SJSA1 (cell line): ENCODE data around the gene TMEM231. TPM values are rescaled to one million over a fixed set of nuclear protein-coding genes. Genes with fewer than 3 reads are reported as not detected.
"Not testable (repeated sequence)": the region's sequence is repeated elsewhere in the genome, so short reads cannot be mapped to it uniquely, and the experiment has no call there.

Source experiments
- DNase-seq, 2 experiments: peaks; one replicate each; pipeline ENCODE4 v3.0.0-alpha.2; 2015 to 2020; ENCODE audit warnings: low spot score in 2 of 2, low read depth in 1 of 2
- H3K27ac ChIP-seq: fragments of 250-450 bp; sonication (Bioruptor Pico); 2 replicates; pipeline ENCODE4 v1.5.1; 2020; ENCODE audit warnings: mild to moderate bottlenecking, moderate library complexity
- H3K27me3 ChIP-seq: fragments of 250-450 bp; sonication (Bioruptor Pico); replicated peaks from 2 replicates; pipeline ENCODE4 v1.5.1; 2020; ENCODE audit warnings: mild to moderate bottlenecking, moderate library complexity
- H3K36me3 ChIP-seq: fragments of 250-450 bp; sonication (Bioruptor Pico); 2 replicates; pipeline ENCODE4 v1.5.1; 2020; ENCODE audit warnings: mild to moderate bottlenecking
- H3K4me1 ChIP-seq: fragments of 250-450 bp; sonication (Bioruptor Pico); replicated peaks from 2 replicates; pipeline ENCODE4 v1.6.1; 2021; ENCODE audit warnings: mild to moderate bottlenecking
- H3K4me3 ChIP-seq: fragments of 250-450 bp; sonication (Bioruptor Pico); 2 replicates; pipeline ENCODE4 v1.5.1; 2020; ENCODE audit warnings: mild to moderate bottlenecking
- H3K9me3 ChIP-seq: fragments of 250-450 bp; sonication (Bioruptor Pico); replicated peaks from 2 replicates; pipeline ENCODE4 v1.5.1; 2020; ENCODE audit warnings: mild to moderate bottlenecking
- total RNA-seq: library from RNA; depleted of rRNA; stranded (reverse); fragments of >200 nt; shearing (Covaris generic); gene quantifications from 2 replicates; pipeline ENCODE4 v1.2.3, GENCODE V29; 2014; rRNA removed

The TMEM231 gene
- total RNA-seq, 1 experiment from 2014 or later, result 7.0 TPM

DNA sequence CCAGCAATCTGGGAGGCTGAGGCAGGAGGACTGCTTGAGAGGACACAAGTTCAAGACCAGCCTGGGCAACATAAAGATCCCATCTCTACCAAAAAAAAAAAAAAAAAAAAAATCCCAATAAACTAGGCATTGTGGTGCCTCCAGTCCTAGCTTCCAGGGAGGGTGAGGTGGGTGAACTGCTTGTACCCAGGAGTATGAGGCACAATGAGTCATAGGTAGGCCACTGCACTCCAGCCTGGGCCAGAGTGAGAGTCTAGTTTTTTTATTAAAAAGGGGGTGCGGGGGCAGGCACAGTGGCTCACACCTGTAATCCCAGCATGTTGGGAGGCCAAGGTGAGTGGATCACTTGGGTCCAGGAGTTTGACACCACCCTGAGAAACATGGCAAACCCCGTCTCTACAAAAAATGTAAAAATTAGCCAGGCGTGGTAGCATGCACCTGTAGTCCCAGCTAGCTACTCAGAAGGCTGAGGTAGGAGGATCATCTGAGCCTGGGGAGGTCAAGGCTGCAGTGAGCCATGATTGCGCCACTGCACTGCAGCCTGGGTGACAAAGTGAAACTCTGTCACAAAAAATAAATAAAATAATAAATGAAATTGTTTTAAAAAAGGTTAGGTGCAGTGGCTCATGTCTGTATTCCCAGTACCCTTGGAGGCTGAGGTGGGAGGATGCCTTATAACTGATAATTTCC, 53.0 kb downstream of the TMEM231 start:
- no peak overlapping the region for H3K4me3 ChIP-seq
- H3K36me3 ChIP-seq, result no peaks in the 10 kb centered on the region
- H3K27ac ChIP-seq, result no peak overlapping the region
- H3K27me3 ChIP-seq, result no peaks in the 10 kb centered on the region
- H3K4me1 ChIP-seq, result no peaks in the 10 kb centered on the region
- no peak for DNase-seq
- no peaks in the 10 kb centered on the region for H3K9me3 ChIP-seq

- not testable (repeated sequence) for H3K27ac ChIP-seq, H3K36me3 ChIP-seq, DNase-seq, H3K4me3 ChIP-seq, H3K27me3 ChIP-seq, H3K4me1 ChIP-seq, H3K9me3 ChIP-seq
Measured at GRCh38 chr16:75501820-75502219, 54.2 kb downstream of the TMEM231 start.

DNA sequence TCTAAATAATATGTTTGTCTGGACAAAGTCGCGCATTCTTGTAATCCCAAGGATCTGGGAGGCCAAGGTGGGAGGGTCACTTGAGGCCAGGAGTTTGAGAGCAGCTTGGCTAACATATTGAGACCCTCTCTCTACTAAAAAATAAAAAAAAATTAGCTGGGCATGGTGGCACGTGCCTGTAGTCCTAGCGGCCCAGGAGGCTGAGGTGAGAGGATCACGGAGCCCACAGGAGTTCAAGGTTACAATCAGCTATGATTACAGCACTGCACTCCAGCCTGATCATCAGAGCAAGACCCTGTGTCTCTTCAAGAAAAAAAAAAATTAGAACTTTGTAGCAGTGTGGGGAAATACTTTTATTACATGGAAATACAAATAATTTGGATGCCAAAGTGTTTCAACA, 54.7 kb downstream of the TMEM231 start:
- Histone ChIP-seq H3K27ac (no peak overlapping the region), H3K36me3 (no peaks in the 10 kb centered on the region), H3K4me3 (no peak overlapping the region), H3K4me1 (no peaks in the 10 kb centered on the region), H3K27me3 (peaks cover 8% of the 10 kb centered on the region), H3K9me3 (no peaks in the 10 kb centered on the region)
- no peak for DNase-seq

- not testable (repeated sequence) for DNase-seq, H3K4me1 ChIP-seq, H3K27ac ChIP-seq, H3K4me3 ChIP-seq, H3K36me3 ChIP-seq, H3K9me3 ChIP-seq
- peaks cover 22% of the 10 kb centered on the region for H3K27me3 ChIP-seq
Measured at GRCh38 chr16:75498605-75499322, 57.3 kb downstream of the TMEM231 start.

GRCh38 chr16:75497558-75497957, 58.5 kb downstream of the TMEM231 start:
- no peak for DNase-seq
- Histone ChIP-seq H3K4me3 (no peak overlapping the region), H3K27me3 (peaks cover 22% of the 10 kb centered on the region)

DNA sequence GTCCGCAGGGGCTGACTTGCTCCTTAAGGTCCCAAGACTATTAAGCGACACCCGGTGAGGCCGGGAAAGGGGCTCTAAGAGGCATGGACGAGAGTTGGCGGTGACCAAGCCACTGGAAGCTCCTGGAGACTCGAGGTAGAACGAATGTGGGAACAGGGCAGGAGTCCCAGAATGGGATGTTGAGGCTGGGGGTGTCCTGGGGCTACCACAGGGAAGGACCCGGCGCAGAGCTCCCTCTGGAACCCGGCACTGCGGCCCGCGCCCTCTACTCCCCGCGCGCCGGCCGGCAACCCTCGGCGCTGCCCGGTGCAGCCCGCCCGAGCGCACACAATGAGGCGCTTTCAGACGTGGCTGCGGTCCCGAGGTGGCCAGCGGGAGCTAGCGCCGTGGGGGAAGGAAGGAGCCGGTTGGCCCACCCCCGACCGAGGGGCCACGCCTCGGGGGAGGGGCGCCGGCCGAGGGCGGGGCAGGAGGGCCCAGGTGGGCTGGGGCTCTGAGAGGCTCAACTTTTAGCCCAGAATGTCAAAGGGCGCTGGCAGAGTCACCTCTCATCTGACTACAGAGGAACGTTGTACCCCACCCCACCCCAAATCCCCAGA, 60.9 kb downstream of the TMEM231 start, which contains the start of gene CHST6:
Gene CHST6, minus strand, starts transcription at position 366 of the 599 bp plus-strand sequence. CDS start 15,613 bp downstream, outside the sequence.
- Histone ChIP-seq H3K4me1 (no peaks in the 10 kb centered on the region; the same call in 1 of the 2 replicates), H3K27me3 (peaks cover 22% of the 10 kb centered on the region), H3K9me3 (no peaks in the 10 kb centered on the region), H3K36me3 (no peaks in the 10 kb centered on the region), H3K27ac (no peak within 1 kb of the TSS), H3K4me3 (no peak within 1 kb of the TSS)
- DNase-seq, result peak in 1 of 2 experiments; percentile 44

More at GRCh38 chr16:75497558-75497957, 58.5 kb downstream of the TMEM231 start:
- no peaks in the 10 kb centered on the region for H3K36me3 ChIP-seq
- no peaks in the 10 kb centered on the region; the same call in 1 of the 2 replicates for H3K4me1 ChIP-seq
- H3K27ac ChIP-seq, result no peak overlapping the region
- H3K9me3 ChIP-seq, result no peaks in the 10 kb centered on the region

GRCh38 chr16:75494661-75495075, 61.4 kb downstream of the TMEM231 start:
- Histone ChIP-seq H3K9me3 (no peaks in the 10 kb centered on the region), H3K36me3 (no peaks in the 10 kb centered on the region), H3K4me3 (no peak overlapping the region), H3K27ac (no peak overlapping the region), H3K4me1 (no peaks in the 10 kb centered on the region; the same call in 1 of the 2 replicates), H3K27me3 (peaks cover 22% of the 10 kb centered on the region)
- no peak for DNase-seq

DNA sequence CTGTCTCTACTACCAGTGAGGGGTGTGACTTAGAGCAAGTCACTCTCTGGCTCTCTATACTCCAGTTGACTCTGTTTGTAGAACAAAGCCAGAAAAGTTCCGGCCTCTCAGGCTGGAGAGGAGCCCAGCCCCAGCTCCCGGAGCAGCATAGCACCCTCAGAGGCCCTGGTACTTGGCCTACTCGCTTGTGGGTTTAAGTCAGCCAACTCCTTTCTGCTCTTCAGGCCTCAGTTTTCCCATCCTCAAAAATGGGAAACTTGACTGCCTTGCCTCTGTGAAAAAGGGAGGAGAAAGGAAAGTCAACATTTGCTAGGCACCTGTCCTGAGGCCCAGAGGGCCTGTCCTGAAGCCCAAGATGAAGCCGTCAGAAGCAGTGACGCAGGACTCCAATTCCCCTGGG, 61.9 kb downstream of the TMEM231 start:
- no peak overlapping the region for H3K4me3 ChIP-seq
- H3K27ac ChIP-seq, result no peak overlapping the region
- H3K36me3 ChIP-seq, result no peaks in the 10 kb centered on the region
- H3K27me3 ChIP-seq, result peaks cover 22% of the 10 kb centered on the region
- H3K9me3 ChIP-seq, result no peaks in the 10 kb centered on the region
- no peak for DNase-seq
- no peaks in the 10 kb centered on the region; the same call in 1 of the 2 replicates for H3K4me1 ChIP-seq

- H3K27me3 ChIP-seq, result peaks cover 15% of the 10 kb centered on the region
- no peaks in the 10 kb centered on the region; the same call in 1 of the 2 replicates for H3K4me1 ChIP-seq
- H3K36me3 ChIP-seq, result no peaks in the 10 kb centered on the region
- no peaks in the 10 kb centered on the region for H3K9me3 ChIP-seq
- no peak overlapping the region for H3K4me3 ChIP-seq
- no peak for DNase-seq
- no peak overlapping the region for H3K27ac ChIP-seq
Measured at GRCh38 chr16:75491876-75492275, 64.2 kb downstream of the TMEM231 start.

DNA sequence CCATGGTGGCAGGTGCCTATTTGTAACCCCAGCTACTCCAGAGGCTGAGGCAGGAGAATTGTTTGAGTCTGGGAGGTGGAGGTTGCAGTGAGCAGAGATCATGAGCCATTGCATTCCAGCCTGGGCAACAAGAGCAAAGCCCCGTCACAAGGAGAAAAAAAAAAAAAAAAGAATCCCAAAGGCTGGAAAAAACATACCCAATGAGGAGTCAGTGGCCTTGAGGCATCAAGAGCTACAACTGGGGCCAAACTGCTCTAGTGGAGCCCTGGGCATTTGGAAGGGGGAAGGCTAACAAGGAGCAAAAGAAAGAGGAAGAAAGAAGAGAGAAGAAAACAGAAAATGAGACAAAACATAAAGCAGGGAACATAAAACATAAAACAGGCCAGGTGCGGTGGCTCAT, 67.7 kb downstream of the TMEM231 start:
- no peaks in the 10 kb centered on the region for H3K36me3 ChIP-seq
- no peak for DNase-seq
- H3K27me3 ChIP-seq, result no peaks in the 10 kb centered on the region
- no peak overlapping the region for H3K27ac ChIP-seq
- no peaks in the 10 kb centered on the region for H3K9me3 ChIP-seq
- H3K4me1 ChIP-seq, result no peaks in the 10 kb centered on the region
- H3K4me3 ChIP-seq, result no peak overlapping the region

Other genes starting within 250 kb of the TMEM231 start
- gene CFDP1, start 122.7 kb downstream of the TMEM231 start, total RNA-seq, result 90.3 and 114 TPM in 2 replicates
- gene TMEM170A, start 91.6 kb downstream of the TMEM231 start, total RNA-seq, result 17.7 and 23.7 TPM in 2 replicates
- not detected in 2 replicates for gene CHST6, start 60.8 kb downstream of the TMEM231 start, total RNA-seq
- 0.08 TPM in 1 of 2 replicates, not detected in the other for gene CHST5, start 20.1 kb downstream of the TMEM231 start, total RNA-seq
- 52.7 and 69.3 TPM in 2 replicates for gene GABARAPL2, start 10.1 kb upstream of the TMEM231 start, total RNA-seq
- gene ADAT1, start 67.0 kb upstream of the TMEM231 start, total RNA-seq, result 49.2 and 62.0 TPM in 2 replicates
- gene KARS1, start 91.4 kb upstream of the TMEM231 start, total RNA-seq, result 156 and 232 TPM in 2 replicates
- 75.5 and 83.2 TPM in 2 replicates for gene TERF2IP, start 91.5 kb upstream of the TMEM231 start, total RNA-seq
- gene CPHXL2, start 120.8 kb upstream of the TMEM231 start, total RNA-seq, result not detected in 2 replicates
- gene DUXB, start 145.2 kb upstream of the TMEM231 start, total RNA-seq, result not detected in 2 replicates
- not detected in 2 replicates for gene CPHXL, start 170.2 kb upstream of the TMEM231 start, total RNA-seq